SU-DHL-6 (cell line): ENCODE measurements around the gene STARD9.

Source experiments
- H2AFZ ChIP-seq: fragments of 200-600 bp; sonication (generic); 2 replicates; pipeline ENCODE4 v1.6.1; 2014; ENCODE audit warnings: low read depth, mild to moderate bottlenecking, moderate library complexity, mixed read lengths, antibody characterized with exemption, low read length; ENCODE audit not compliant: severe bottlenecking
- H3F3A ChIP-seq: fragments of 200-600 bp; shearing (Covaris generic); 2 replicates; pipeline ENCODE4 v1.6.0; 2016; ENCODE audit warnings: antibody characterized with exemption, mild to moderate bottlenecking; ENCODE audit not compliant: insufficient read depth
- H3K27ac ChIP-seq: fragments of 200-600 bp; sonication (generic); 2 replicates; pipeline ENCODE4 v1.5.1; 2016; ENCODE audit warnings: low read depth, mild to moderate bottlenecking, low read length, moderate library complexity, mixed read lengths
- H3K27me3 ChIP-seq: fragments of 200-600 bp; sonication (generic), shearing (Covaris generic); 2 replicates; pipeline ENCODE4 v1.6.0; 2014; ENCODE audit warnings: mild to moderate bottlenecking, low read length
- H3K36me3 ChIP-seq: fragments of 200-600 bp; sonication (generic); 2 replicates; pipeline ENCODE4 v1.6.1; 2014; ENCODE audit warnings: mild to moderate bottlenecking, low read length, mixed read lengths
- H3K4me2 ChIP-seq: fragments of 300-600, 200-600 bp; shearing (Covaris generic), sonication (generic); 2 replicates; pipeline ENCODE4 v1.6.0; 2014; ENCODE audit warnings: low read length, low read depth, mild to moderate bottlenecking; ENCODE audit not compliant: poor library complexity, severe bottlenecking
- H3K4me3 ChIP-seq: fragments of 200-600 bp; sonication (generic); 2 replicates; pipeline ENCODE4 v1.5.1; 2014; ENCODE audit warnings: antibody characterized with exemption, low read length, mild to moderate bottlenecking, mixed read lengths; ENCODE audit not compliant: insufficient read depth, poor library complexity, severe bottlenecking
- H3K79me2 ChIP-seq: fragments of 200-600 bp; sonication (generic); 2 replicates; pipeline ENCODE4 v1.6.1; 2014; ENCODE audit warnings: mild to moderate bottlenecking, low read length, moderate library complexity; ENCODE audit not compliant: insufficient read depth
- H3K9ac ChIP-seq: fragments of 200-600 bp; sonication (generic); 2 replicates; pipeline ENCODE4 v1.7.0; 2014; ENCODE audit warnings: mild to moderate bottlenecking, low read length
- H3K9me2 ChIP-seq: fragments of 200-600 bp; sonication (generic); replicated peaks from 2 replicates; pipeline ENCODE4 v1.6.1; 2014; ENCODE audit warnings: low read length; ENCODE audit not compliant: insufficient read depth
- H3K9me3 ChIP-seq: fragments of 200-600 bp; sonication (generic); 2 replicates; pipeline ENCODE4 v1.6.1; 2014; ENCODE audit warnings: low read length, mixed read lengths; ENCODE audit not compliant: insufficient read depth
- H4K20me1 ChIP-seq: fragments of 200-600 bp; sonication (generic); 2 replicates; pipeline ENCODE4 v1.6.1; 2014; ENCODE audit warnings: low read depth, mild to moderate bottlenecking, antibody characterized with exemption, low read length, moderate library complexity, mixed read lengths
- EZH2phosphoT487 ChIP-seq: fragments of 200-600 bp; sonication (generic), shearing (Covaris generic); conservative IDR thresholded peaks from 2 replicates; pipeline ENCODE4 v1.6.1; 2018; ENCODE audit warnings: mild to moderate bottlenecking, antibody characterized with exemption, low read length, moderate library complexity, mixed read lengths
- TF ChIP-seq, protein P1 (sequence below): fragments of 200-600 bp; sonication (generic); IDR thresholded peaks from one replicate; pipeline ENCODE4 v1.5.1; 2017; ENCODE audit warnings: antibody characterized with exemption, mild to moderate bottlenecking, low read length, moderate library complexity; ENCODE audit not compliant: insufficient read depth, poor library complexity, severe bottlenecking

The STARD9 gene

DNA sequence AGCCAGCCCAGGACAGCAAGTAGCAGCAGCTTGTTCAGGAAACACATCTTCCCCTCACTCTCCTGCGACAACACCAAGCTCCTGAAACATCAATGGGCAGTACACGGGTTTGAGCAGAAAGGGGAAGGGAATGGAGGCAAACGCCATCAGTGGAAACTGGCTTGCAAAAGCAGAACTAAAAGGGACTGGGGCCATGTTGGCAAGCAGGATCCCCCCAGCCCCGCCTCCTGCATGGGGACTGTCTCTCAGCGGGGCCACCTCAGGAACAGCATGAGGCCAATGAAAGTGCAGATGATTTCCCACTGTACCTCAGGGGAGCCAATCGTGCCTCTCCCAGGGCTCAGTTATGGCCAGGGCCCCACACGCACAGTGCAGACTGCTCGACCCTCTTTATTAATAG is 154.7 kb downstream of the STARD9 start:
- Histone ChIP-seq H2AFZ (no peak overlapping the region), H3K79me2 (no peaks in the 10 kb centered on the region), H4K20me1 (no peaks in the 10 kb centered on the region), H3K4me2 (no peak overlapping the region), H3F3A (no peaks in the 10 kb centered on the region), H3K27me3 (no peaks in the 10 kb centered on the region), H3K36me3 (no peaks in the 10 kb centered on the region; the same call in 1 of the 2 replicates), H3K9ac (no peak overlapping the region), H3K9me3 (no peaks in the 10 kb centered on the region), H3K9me2 (no peaks in the 10 kb centered on the region), H3K4me3 (no peak overlapping the region), H3K27ac (no peak overlapping the region)
- no peak for TF ChIP-seq EZH2phosphoT487
- TF ChIP-seq, protein P1, sequence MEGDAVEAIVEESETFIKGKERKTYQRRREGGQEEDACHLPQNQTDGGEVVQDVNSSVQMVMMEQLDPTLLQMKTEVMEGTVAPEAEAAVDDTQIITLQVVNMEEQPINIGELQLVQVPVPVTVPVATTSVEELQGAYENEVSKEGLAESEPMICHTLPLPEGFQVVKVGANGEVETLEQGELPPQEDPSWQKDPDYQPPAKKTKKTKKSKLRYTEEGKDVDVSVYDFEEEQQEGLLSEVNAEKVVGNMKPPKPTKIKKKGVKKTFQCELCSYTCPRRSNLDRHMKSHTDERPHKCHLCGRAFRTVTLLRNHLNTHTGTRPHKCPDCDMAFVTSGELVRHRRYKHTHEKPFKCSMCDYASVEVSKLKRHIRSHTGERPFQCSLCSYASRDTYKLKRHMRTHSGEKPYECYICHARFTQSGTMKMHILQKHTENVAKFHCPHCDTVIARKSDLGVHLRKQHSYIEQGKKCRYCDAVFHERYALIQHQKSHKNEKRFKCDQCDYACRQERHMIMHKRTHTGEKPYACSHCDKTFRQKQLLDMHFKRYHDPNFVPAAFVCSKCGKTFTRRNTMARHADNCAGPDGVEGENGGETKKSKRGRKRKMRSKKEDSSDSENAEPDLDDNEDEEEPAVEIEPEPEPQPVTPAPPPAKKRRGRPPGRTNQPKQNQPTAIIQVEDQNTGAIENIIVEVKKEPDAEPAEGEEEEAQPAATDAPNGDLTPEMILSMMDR: no peak

DNA sequence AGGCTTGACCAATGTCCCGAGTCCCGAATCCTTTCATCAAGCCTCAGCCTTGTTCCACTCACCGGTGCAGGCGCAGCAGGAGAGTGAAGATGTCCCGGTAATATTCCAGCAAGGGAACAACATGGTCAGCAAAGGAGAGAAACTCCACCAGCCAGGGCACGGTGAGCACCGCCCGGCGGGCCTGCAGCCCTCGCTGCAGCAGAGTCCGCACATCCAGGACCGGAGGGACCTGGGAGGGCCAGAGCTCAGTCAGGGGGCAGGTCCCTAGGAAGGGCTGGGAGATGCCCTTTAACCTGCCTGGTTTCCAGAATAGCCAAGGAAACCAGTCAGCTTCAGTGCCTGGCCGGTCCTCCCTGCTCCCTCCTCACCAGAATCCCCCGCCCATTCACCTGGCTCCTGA is 155.1 kb downstream of the STARD9 start:
- Histone ChIP-seq H3K4me3 (no peak overlapping the region), H2AFZ (no peak overlapping the region), H3K27me3 (no peaks in the 10 kb centered on the region), H3K9me3 (no peaks in the 10 kb centered on the region), H3K79me2 (no peaks in the 10 kb centered on the region), H3F3A (no peaks in the 10 kb centered on the region), H4K20me1 (no peaks in the 10 kb centered on the region), H3K27ac (no peak overlapping the region), H3K36me3 (no peaks in the 10 kb centered on the region; the same call in 1 of the 2 replicates), H3K4me2 (no peak overlapping the region), H3K9ac (no peak overlapping the region), H3K9me2 (no peaks in the 10 kb centered on the region)
- TF ChIP-seq EZH2phosphoT487: no peak
- TF ChIP-seq, protein P1: no peak

DNA sequence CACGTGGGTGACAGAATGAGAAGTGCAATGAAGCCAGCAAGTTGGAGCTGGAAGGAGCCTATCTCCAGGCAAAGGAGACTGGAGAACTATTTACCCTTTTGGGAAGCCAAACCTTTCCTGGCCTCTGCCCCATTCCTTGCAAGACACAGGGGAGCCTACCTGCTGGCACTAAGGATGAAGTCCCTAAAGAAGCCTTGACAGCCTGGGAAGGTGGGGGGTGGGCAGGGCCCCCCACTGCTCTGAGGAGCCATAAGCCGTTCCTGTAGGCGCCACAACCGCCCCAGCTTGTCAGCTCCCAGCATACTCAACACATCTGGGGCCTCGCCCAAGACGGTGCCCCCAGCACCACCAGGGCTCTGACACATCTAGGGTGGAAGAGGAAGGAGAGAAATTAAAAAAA is 156.1 kb downstream of the STARD9 start:
- H3K9ac ChIP-seq: no peak overlapping the region

More for the DNA sequence above, 156.1 kb downstream of the STARD9 start:
- Histone ChIP-seq H3K27ac (no peak overlapping the region), H4K20me1 (no peaks in the 10 kb centered on the region), H3K79me2 (no peaks in the 10 kb centered on the region; the same call in 1 of the 2 replicates), H3K4me3 (no peak overlapping the region), H3K9me3 (no peaks in the 10 kb centered on the region), H2AFZ (no peak overlapping the region), H3K27me3 (no peaks in the 10 kb centered on the region), H3K4me2 (no peak overlapping the region), H3K36me3 (no peaks in the 10 kb centered on the region; the same call in 1 of the 2 replicates), H3F3A (no peaks in the 10 kb centered on the region), H3K9me2 (no peaks in the 10 kb centered on the region)
- TF ChIP-seq EZH2phosphoT487: no peak
- TF ChIP-seq, protein P1: no peak
